ENCODE data around the gene FAM227A.

GRCh38 chr22:38628444-38628843 lies 27.7 kb downstream of the FAM227A start:
- TF ChIP-seq CTCF (conservative IDR thresholded peaks at IDR 0.05) (no peak), ZFX (IDR thresholded peaks at IDR 0.05) (no peak)

All from C4-2B (cell line).